Rectal smooth muscle tissue (tissue), 1 donor: ENCODE measurements around the gene ADGRB3.

Experiments used
- H3K27ac ChIP-seq: one replicate; pipeline ENCODE4 v1.7.0; 2013; ENCODE audit warnings: low read depth, low read length, inconsistent platforms
- H3K27me3 ChIP-seq: one replicate; pipeline ENCODE4 v1.7.0; 2013; ENCODE audit warnings: low read length; ENCODE audit not compliant: control insufficient read depth, insufficient read depth
- H3K36me3 ChIP-seq: one replicate; pipeline ENCODE4 v1.7.0; 2013; ENCODE audit warnings: low read length; ENCODE audit not compliant: control insufficient read depth, insufficient read depth
- H3K4me1 ChIP-seq: one replicate; pipeline ENCODE4 v1.7.0; 2013; ENCODE audit warnings: low read length; ENCODE audit not compliant: control insufficient read depth, insufficient read depth
- H3K4me3 ChIP-seq: one replicate; pipeline ENCODE4 v1.7.0; 2013; ENCODE audit warnings: low read length
- H3K9ac ChIP-seq: one replicate; pipeline ENCODE4 v1.7.0; 2013; ENCODE audit warnings: low read length

Gene ADGRB3

DNA sequence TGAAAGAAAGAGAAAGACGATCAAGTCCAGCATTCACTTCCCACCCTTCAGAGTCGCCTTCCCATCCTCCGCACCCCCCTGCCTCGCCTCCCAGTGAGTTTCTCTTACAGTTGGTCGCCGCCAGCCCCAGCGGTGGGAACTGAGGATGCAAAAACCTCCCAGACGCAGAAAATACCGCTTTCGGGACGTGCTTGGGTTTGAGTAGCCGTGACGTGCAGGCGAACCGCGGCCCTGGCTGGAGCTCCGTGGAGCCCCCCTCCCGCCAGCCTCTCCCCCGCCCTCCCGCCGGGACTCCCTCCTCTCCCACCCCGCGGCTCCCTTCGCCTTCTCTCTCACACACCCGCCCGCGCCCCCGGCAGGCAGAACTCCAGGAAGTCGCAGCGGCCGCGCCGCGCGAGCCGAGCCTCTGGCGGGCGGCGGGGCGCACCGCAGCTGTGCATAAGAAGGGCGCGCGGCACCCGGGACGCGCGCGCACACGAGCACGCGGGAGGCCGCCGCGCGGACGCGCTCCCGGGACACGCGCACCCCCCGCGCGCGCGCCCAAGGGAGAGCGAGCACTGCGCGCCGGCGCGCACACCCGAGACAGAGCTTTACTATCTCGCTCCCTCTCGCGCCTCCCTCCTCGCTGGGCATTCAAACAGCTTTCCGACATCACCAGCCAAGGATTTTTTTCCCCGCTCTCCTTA, at the start of gene ADGRB3:
Gene ADGRB3, plus strand, starts transcription at position 557 of the 686 bp plus-strand sequence. CDS start 3,394 bp downstream, outside the sequence.
- Histone ChIP-seq H3K27me3 (peaks cover 3% of the 10 kb centered on the region), H3K4me3 (peak within 1 kb of the TSS; percentile 78), H3K9ac (peak within 1 kb of the TSS; percentile 2), H3K27ac (peak within 1 kb of the TSS; percentile 25), H3K36me3 (no peaks in the 10 kb centered on the region), H3K4me1 (no peaks in the 10 kb centered on the region)

- Histone ChIP-seq H3K4me3 (no peak overlapping the region), H3K9ac (no peak overlapping the region), H3K4me1 (no peaks in the 10 kb centered on the region), H3K27ac (no peak overlapping the region), H3K27me3 (no peaks in the 10 kb centered on the region), H3K36me3 (no peaks in the 10 kb centered on the region)
Observed at GRCh38 chr6:68593558-68593957, 41.5 kb upstream of the ADGRB3 start.

- no peaks in the 10 kb centered on the region for H3K27me3 ChIP-seq
- no peaks in the 10 kb centered on the region for H3K36me3 ChIP-seq
- H3K27ac ChIP-seq: no peak overlapping the region
Observed at GRCh38 chr6:68597642-68598041, 37.4 kb upstream of the ADGRB3 start.

DNA sequence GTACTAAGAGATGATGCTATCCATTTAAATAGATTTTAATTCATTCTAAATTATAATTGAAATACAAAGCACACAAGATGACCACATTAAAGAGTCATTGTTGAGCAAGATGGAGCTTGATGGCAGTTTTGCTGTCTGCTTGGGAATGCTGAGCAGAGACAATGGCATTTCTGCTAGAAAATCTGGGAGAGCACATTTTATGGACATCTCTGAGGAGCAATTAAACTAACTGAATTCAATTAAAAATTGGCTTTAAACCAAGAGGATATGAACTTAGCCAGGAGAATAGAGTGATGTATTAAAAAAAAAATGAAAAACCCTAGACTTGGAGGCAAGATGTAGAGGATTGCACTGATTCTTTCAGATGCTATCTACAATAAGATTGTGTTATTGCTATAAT, 19.1 kb upstream of the ADGRB3 start:
- Histone ChIP-seq H3K9ac (no peak overlapping the region), H3K36me3 (no peaks in the 10 kb centered on the region), H3K4me3 (no peak overlapping the region), H3K27ac (no peak overlapping the region), H3K4me1 (no peaks in the 10 kb centered on the region), H3K27me3 (no peaks in the 10 kb centered on the region)

More at GRCh38 chr6:68597642-68598041, 37.4 kb upstream of the ADGRB3 start:
- no peak overlapping the region for H3K4me3 ChIP-seq
- H3K4me1 ChIP-seq: no peaks in the 10 kb centered on the region
- H3K9ac ChIP-seq: no peak overlapping the region

GRCh38 chr6:68625998-68626397, 9.1 kb upstream of the ADGRB3 start:
- H3K27ac ChIP-seq: no peak overlapping the region
- H3K9ac ChIP-seq: no peak overlapping the region
- H3K4me1 ChIP-seq: no peaks in the 10 kb centered on the region
- H3K4me3 ChIP-seq: no peak overlapping the region
- no peaks in the 10 kb centered on the region for H3K27me3 ChIP-seq
- no peaks in the 10 kb centered on the region for H3K36me3 ChIP-seq

- Histone ChIP-seq H3K27ac (no peak overlapping the region), H3K4me3 (no peak overlapping the region), H3K27me3 (no peaks in the 10 kb centered on the region), H3K9ac (no peak overlapping the region), H3K36me3 (no peaks in the 10 kb centered on the region), H3K4me1 (no peaks in the 10 kb centered on the region)
Observed at GRCh38 chr6:68628161-68628560, 6.9 kb upstream of the ADGRB3 start.

DNA sequence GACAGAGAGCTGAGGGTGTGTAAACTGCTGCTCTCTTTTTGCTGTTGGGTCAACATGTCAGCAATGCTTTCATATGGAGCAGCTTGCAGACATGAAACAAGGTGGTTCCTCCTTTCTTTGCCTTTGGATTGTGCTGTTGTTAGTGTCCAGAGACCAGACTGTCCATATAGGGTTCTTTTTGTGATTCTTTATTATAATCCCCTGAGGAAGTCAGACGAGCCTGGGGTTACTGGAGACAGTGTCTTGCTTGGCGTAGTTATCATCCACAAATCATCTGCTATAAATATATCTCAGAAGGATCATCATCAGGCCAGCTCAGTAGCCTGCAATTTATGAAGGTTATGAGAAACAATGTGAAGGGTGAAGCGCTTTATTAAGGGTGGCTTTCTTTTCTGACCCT, 2.3 kb upstream of the ADGRB3 start:
- Histone ChIP-seq H3K36me3 (no peaks in the 10 kb centered on the region), H3K4me1 (no peaks in the 10 kb centered on the region), H3K4me3 (no peak overlapping the region), H3K27ac (no peak overlapping the region), H3K9ac (no peak overlapping the region), H3K27me3 (peaks cover 3% of the 10 kb centered on the region)

DNA sequence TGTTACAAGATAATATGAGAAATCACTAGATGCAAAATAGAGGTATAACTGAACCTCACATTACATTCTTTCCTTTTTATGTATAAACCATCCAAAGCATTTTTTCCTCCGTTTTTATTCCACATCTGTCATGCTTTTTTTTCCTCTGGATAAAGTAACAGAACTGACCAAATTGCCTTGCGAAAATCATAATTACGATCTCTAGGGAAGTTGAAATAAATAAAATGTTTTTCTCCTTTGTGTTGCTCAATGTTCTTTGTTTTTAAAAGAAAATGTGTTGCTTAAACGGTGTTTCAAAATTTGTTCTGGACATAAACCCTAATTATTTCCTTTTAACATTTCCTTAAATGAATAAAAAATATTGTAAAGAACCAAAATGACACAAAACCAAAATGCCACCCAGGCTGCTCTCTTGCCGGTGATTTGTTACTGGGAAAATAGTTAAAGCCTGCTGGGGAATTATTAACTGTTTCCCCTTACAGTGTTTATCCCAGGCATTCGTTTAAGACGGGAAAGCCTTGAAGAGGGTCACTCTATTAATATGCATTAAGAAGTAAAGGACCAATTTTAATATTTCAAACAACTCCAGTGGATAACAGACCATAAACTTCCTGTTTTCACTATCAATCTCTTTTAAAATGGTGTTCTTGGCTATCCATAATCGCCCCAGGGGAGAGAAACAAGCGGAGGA, 1.7 kb upstream of the ADGRB3 start:
- no peaks in the 10 kb centered on the region for H3K4me1 ChIP-seq
- H3K27ac ChIP-seq: no peak overlapping the region
- no peaks in the 10 kb centered on the region for H3K36me3 ChIP-seq
- H3K27me3 ChIP-seq: peaks cover 3% of the 10 kb centered on the region
- peak overlapping the region; percentile 59 for H3K4me3 ChIP-seq
- no peak overlapping the region for H3K9ac ChIP-seq

DNA sequence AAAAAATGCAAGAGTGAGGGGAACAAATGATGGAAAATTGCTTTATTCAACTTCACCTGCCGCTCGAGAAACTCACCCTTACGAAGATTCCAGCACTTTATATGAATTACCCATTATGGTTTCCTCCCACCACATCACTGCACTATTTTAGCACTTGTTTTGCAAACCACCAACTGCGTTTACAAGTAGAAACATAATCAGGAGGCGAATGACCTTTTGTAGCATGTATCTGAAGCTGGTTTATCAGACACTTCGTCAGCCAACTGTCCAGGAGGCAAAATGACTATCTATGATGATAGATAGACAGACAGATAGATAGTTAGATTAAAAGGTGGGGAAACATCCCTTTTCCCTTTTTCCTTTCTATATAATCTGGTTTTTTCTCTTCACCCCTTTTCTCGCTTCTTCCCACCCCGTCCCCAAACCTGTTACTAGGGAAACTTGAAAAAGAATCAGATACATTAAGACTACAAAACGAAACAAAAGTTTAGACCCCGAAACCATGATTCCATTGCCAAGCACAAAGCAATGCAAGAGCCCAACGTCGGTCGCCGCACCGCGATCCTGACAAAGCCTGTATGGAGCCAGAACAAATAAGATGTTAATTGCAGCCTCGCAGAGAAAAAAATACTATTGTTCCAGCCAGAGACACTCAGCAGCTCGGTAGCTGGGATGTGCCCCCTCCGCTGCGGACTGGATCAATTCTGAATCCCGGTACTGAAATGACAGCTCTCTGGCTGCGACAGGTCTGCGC, 933 bp upstream of the ADGRB3 start:
- Histone ChIP-seq H3K4me3 (peak overlapping the region; percentile 59), H3K27me3 (peaks cover 3% of the 10 kb centered on the region), H3K4me1 (no peaks in the 10 kb centered on the region), H3K9ac (peak overlapping the region; percentile 2), H3K36me3 (no peaks in the 10 kb centered on the region), H3K27ac (peak overlapping the region; percentile 25)

DNA sequence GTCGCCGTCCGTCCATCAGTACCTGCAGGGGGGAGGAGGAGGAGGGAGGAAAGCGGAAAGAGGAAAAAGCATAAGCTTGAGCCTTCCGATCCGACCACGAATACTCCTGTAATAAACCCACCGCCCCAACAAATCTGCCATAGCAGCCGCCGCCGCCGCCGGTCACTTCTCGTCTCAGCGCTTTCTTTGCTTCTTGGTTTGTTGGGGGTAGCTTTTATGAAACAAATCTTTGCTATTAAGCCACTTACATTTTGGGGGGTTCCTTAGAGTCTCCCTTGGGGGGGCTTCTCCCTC, 277 bp downstream of the ADGRB3 start:
- no peak overlapping the region for H3K9ac ChIP-seq
- no peaks in the 10 kb centered on the region for H3K4me1 ChIP-seq

DNA sequence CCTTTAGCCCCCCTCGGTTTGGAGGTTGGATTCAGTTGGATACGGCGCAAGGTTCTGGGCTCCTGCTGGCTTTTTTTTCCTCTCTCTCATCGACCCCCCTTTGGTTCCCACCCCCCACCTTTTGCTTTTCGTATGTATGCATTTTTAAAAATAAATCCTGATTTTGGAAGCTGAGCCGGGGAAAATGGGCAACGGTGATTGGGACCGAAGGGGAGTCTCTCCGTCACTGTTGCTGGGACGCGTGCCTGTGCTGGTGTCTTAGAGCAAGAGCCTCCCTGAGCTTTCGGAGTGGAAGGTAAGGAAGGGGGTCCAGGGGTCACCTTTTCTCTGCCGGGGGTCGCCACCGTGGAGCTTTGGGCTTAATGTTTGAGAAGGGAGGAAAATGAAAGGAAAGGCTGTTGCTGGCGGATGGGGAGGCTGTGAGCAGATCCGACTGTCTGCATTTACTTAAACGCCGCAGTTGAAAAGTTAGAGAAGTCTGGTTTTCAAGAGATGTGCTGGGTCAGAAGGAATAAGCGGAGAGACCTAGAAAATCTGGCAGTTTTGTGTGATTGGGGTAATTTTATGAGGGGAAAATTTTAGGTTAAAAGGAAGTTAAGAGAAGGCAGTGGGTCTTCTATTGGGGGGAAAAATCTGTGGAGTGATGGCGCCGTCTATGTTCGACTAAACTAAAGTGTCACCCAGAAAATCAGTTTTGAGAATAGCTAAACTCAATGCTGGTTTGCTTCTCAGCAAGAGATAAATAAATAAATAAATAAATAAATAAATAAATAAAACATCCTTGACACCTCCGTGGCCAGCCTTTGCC, 828 bp downstream of the ADGRB3 start:
- no peak overlapping the region for H3K9ac ChIP-seq
- peak overlapping the region; percentile 78 for H3K4me3 ChIP-seq
- peaks cover 3% of the 10 kb centered on the region for H3K27me3 ChIP-seq
- no peaks in the 10 kb centered on the region for H3K4me1 ChIP-seq
- H3K36me3 ChIP-seq: no peaks in the 10 kb centered on the region
- no peak overlapping the region for H3K27ac ChIP-seq

More for the DNA sequence above, 277 bp downstream of the ADGRB3 start:
- peak overlapping the region; percentile 78 for H3K4me3 ChIP-seq
- H3K36me3 ChIP-seq: no peaks in the 10 kb centered on the region
- H3K27ac ChIP-seq: no peak overlapping the region
- H3K27me3 ChIP-seq: peaks cover 3% of the 10 kb centered on the region

GRCh38 chr6:68636666-68637065, 1.6 kb downstream of the ADGRB3 start:
- Histone ChIP-seq H3K27me3 (peaks cover 3% of the 10 kb centered on the region), H3K4me3 (no peak overlapping the region), H3K4me1 (no peaks in the 10 kb centered on the region), H3K9ac (no peak overlapping the region), H3K27ac (no peak overlapping the region), H3K36me3 (no peaks in the 10 kb centered on the region)
